Endothelial cell of umbilical vein (primary cell): Measurements from ENCODE around the gene SETD3. TPM values are rescaled to one million over a fixed set of nuclear protein-coding genes. Genes with fewer than 3 reads are reported as not detected.

Source experiments
- BruUV-seq: library from RNA; stranded (reverse); fragments of 400-500 nt; replicated peaks from 2 replicates; lab custom pipeline; 2021; lab: Mats Ljungman, UMichigan
- CTCF ChIA-PET: fragments of 300-600, 350-600 bp; sonication (Branson Sonifier 250); formaldehyde crosslinking; loops from one replicate; lab custom pipeline; 2021; ENCODE audit warnings: antibody characterized with exemption, inconsistent platforms; lab: Charles Lee
- POLR2A ChIA-PET: fragments of 300-600, 350-600 bp; sonication (Branson Sonifier 250); formaldehyde crosslinking; loops from one replicate; lab custom pipeline; 2021; ENCODE audit warnings: antibody characterized with exemption, inconsistent platforms; lab: Charles Lee
- DNase-seq: peaks from one replicate; pipeline ENCODE4 v3.0.0-alpha.2; 2011; ENCODE audit warnings: low read depth, low spot score
- FAIRE-seq: peaks from 2 replicates; lab custom pipeline; 2011; peaks lifted over from hg19 to GRCh38; lab: Jason Lieb, UNC
- H2AFZ ChIP-seq: 2 replicates; pipeline ENCODE4 v1.6.0; 2012; ENCODE audit warnings: low read depth, low read length, control low read depth, inconsistent platforms
- H3K27ac ChIP-seq: 2 replicates; pipeline ENCODE4 v1.5.1; 2011; ENCODE audit warnings: low read depth, mild to moderate bottlenecking, control low read depth, low read length, moderate library complexity; ENCODE audit not compliant: insufficient read depth
- H3K27me3 ChIP-seq, 2 experiments: 2 replicates each; pipeline versions ENCODE4 v1.6.0 to v1.6.1; 2011; ENCODE audit warnings: low read length in 2 of 2, mixed read lengths in 1 of 2; ENCODE audit not compliant: control insufficient read depth in 2 of 2, insufficient read depth in 2 of 2
- H3K36me3 ChIP-seq, 2 experiments: 2 replicates in 1 of 2; 3 replicates in 1 of 2; pipeline ENCODE4 v1.5.1; 2011; ENCODE audit warnings: low read length in 2 of 2, mild to moderate bottlenecking in 1 of 2, moderate library complexity in 1 of 2; ENCODE audit not compliant: control insufficient read depth in 2 of 2, insufficient read depth in 2 of 2; ENCODE audit errors: extremely low read depth in 1 of 2
- H3K4me1 ChIP-seq: 3 replicates; pipeline ENCODE4 v1.5.1; 2011; ENCODE audit warnings: mild to moderate bottlenecking, low read length; ENCODE audit not compliant: control insufficient read depth, insufficient read depth; ENCODE audit errors: extremely low read depth
- H3K4me2 ChIP-seq: 2 replicates; pipeline ENCODE4 v1.6.1; 2011; ENCODE audit warnings: low read length, control low read depth, mixed read lengths; ENCODE audit not compliant: insufficient read depth
- H3K4me3 ChIP-seq, 3 experiments: fragments of 200-600 bp in 1 of 3; sonication (generic), shearing (Covaris generic) in 1 of 3; replicated peaks in 1 of 3; 2 replicates each; pipeline ENCODE4 v1.5.1; 2011 to 2016; ENCODE audit warnings: control low read depth in 3 of 3, low read length in 3 of 3, mild to moderate bottlenecking in 2 of 3, inconsistent platforms in 1 of 3, low read depth in 1 of 3, moderate library complexity in 1 of 3; ENCODE audit not compliant: insufficient read depth in 1 of 3
- H3K79me2 ChIP-seq: 2 replicates; pipeline ENCODE4 v1.6.0; 2012; ENCODE audit warnings: low read length, inconsistent platforms; ENCODE audit not compliant: control insufficient read depth, insufficient read depth
- H3K9ac ChIP-seq: replicated peaks from 2 replicates; pipeline ENCODE3; 2011; ENCODE audit warnings: low read length, control low read depth; ENCODE audit not compliant: insufficient read depth; ENCODE audit errors: extremely low read depth
- H3K9me1 ChIP-seq: replicated peaks from 3 replicates; pipeline ENCODE4 v1.6.0; 2011; ENCODE audit warnings: mild to moderate bottlenecking, low read length; ENCODE audit not compliant: control insufficient read depth, insufficient read depth; ENCODE audit errors: extremely low read depth
- H3K9me3 ChIP-seq: replicated peaks from 2 replicates; pipeline ENCODE4 v1.5.1; 2012; ENCODE audit warnings: low read length, inconsistent platforms; ENCODE audit not compliant: control insufficient read depth, insufficient read depth
- H4K20me1 ChIP-seq: replicated peaks from 2 replicates; pipeline ENCODE3; 2011; ENCODE audit warnings: mild to moderate bottlenecking, low read length; ENCODE audit not compliant: control insufficient read depth, insufficient read depth; ENCODE audit errors: extremely low read depth
- FOS ChIP-seq: IDR thresholded peaks from 2 replicates; pipeline ENCODE4 v1.6.1; 2011; ENCODE audit warnings: mild to moderate bottlenecking, low read length, moderate library complexity, borderline replicate concordance; ENCODE audit not compliant: insufficient read depth
- GATA2 ChIP-seq: IDR thresholded peaks from 2 replicates; pipeline ENCODE4 v1.7.0; 2011; ENCODE audit warnings: low read depth, mild to moderate bottlenecking, moderate library complexity, mixed read lengths, low read length; ENCODE audit not compliant: insufficient read length, insufficient read depth
- JUN ChIP-seq: IDR thresholded peaks from 2 replicates; pipeline ENCODE4 v1.6.1; 2011; ENCODE audit warnings: borderline replicate concordance, low read depth; ENCODE audit not compliant: insufficient read length, insufficient read depth
- MYC ChIP-seq: IDR thresholded peaks from one replicate; pipeline ENCODE4 v1.6.1; 2011; ENCODE audit warnings: mild to moderate bottlenecking, low read depth, low read length
- POLR2A ChIP-seq: IDR thresholded peaks from 2 replicates; pipeline ENCODE4 v1.6.1; 2012; ENCODE audit warnings: low read depth, mild to moderate bottlenecking, control low read depth, low read length
- POLR2AphosphoS5 ChIP-seq: IDR thresholded peaks from 2 replicates; pipeline ENCODE4 v1.6.1; 2012; ENCODE audit warnings: low read depth, mild to moderate bottlenecking, control low read depth, low read length, moderate library complexity; ENCODE audit not compliant: insufficient read depth
- dilution Hi-C: fragments of 300-500 bp; cut with MboI; formaldehyde crosslinking; loops from one replicate; pipeline ENCODE4 v1.15.0; 2019; ENCODE audit warnings: low sequenced_read_pairs; ENCODE audit not compliant: extremely low pct_ligation_motif_present
- intact Hi-C: fragments of 100-400 bp; cut with micrococcal nuclease; formaldehyde crosslinking; loops from one replicate; pipeline ENCODE4 v1.10.0; 2022
- polyA plus RNA-seq, 4 experiments: library from polyadenylated mRNA; depleted of rRNA in 3 of 4; stranded (reverse) in 3 of 4; unstranded in 1 of 4; fragments of >200 nt; gene quantifications; 2 replicates each; pipeline versions ENCODE4 v1.2.1 to v1.2.3, GENCODE V29; 2011 to 2012; ENCODE audit warnings: missing spikeins in 1 of 4
- total RNA-seq: library from RNA; stranded (reverse); gene quantifications from 2 replicates; pipeline ENCODE4 v1.2.3, GENCODE V29; 2021
- TF ChIP-seq, protein P1 (sequence below): IDR thresholded peaks from 2 replicates; pipeline ENCODE4 v1.6.1; 2011; ENCODE audit not compliant: insufficient read depth, insufficient read length
- TF ChIP-seq, protein P2 (sequence below), 2 donors: IDR thresholded peaks; 1 replicate in 1 of 2; 2 replicates in 1 of 2; pipeline ENCODE4 v1.5.1; 2011; ENCODE audit warnings: low read length in 2 of 2, mild to moderate bottlenecking in 2 of 2, moderate library complexity in 2 of 2, control low read depth in 1 of 2, inconsistent platforms in 1 of 2, low read depth in 1 of 2; ENCODE audit not compliant: insufficient read depth in 1 of 2; ENCODE audit errors: extremely low read depth in 1 of 2

SETD3 gene
- total and polyA plus RNA-seq, 2 donors (not counting 3 experiments of a cell fraction or from before 2014, with no cell fraction given): 18.1 to 53.1 TPM

DNA sequence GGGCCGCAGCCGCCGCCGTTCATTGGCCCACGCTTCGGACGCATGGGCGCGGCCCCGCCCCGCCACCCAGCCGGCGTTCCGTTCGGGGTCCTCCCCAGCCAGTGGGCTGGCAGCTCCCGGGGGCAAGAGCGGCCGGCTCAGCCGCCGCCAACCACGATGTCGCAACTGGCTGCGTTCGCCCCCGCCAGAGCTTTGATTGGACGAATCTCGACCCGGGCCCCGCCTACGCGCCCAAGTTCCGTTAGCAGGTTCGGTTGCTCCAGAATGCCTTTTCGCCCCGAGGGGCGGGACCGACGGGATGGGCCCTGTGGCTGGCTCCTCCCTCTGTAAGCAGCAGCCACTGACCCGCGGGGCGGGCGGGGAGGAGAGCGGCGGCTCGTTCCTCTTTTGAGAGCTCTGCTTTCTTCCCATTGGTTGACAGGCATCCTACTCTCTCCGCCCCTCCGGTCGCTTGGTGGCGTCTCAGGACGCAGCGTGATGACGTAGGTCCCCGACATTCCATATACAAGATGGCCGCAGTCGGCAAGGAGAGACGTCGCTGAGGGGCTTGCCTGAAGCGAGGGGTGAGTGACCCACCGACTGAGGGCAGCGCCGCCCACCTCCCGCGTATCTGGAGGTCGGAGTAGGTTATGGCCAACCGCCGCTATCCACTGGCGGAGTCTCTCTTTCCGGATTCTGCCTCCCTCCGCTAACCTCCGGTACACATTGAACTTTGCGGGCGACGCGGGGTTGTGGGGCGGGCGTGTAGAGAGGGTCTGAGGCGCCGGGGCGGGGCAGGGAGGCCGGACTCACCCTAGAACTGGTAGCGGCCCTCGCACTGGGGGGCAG is 472 bp upstream of the SETD3 start, which contains the start of gene CCNK:
CCNK (plus strand) TSS at position 493 of the 828 bp plus-strand sequence. CDS start 11,269 bp downstream, outside the sequence.
- no TSS peak for BruUV-seq

More for the DNA sequence above, 472 bp upstream of the SETD3 start, which contains the start of gene CCNK:
- CTCF ChIA-PET: interaction anchor here (0.7 to 1.4 kb wide), 5 partner anchors 10 to 88 kb away, joined by 3 to 7 read pairs (median 4); no protein-coding TSS in a partner anchor
- Histone ChIP-seq H3K36me3 (no peaks in the 10 kb centered on the region), H3K9ac (peak within 1 kb of the TSS; percentile 87), H3K4me1 (peaks cover 23% of the 10 kb centered on the region), H3K4me3 (peak within 1 kb of the TSS; percentile 76 to 99 (median 86)), H2AFZ (peak within 1 kb of the TSS; percentile 67), H3K9me3 (no peaks in the 10 kb centered on the region), H3K79me2 (peaks cover 86% of the 10 kb centered on the region), H4K20me1 (peaks cover 14% of the 10 kb centered on the region), H3K27me3 (no peaks in the 10 kb centered on the region), H3K9me1 (no peaks in the 10 kb centered on the region), H3K27ac (peak within 1 kb of the TSS; percentile 66), H3K4me2 (peak within 1 kb of the TSS; percentile 95)
- peak; percentile 100 for DNase-seq
- POLR2A ChIA-PET: interaction anchor here (1.1 to 2.2 kb wide), 3 partner anchors 10 to 311 kb away, joined by 3 to 7 read pairs (median 4); no protein-coding TSS in a partner anchor
- intact Hi-C loops: loop anchor here (1.0 to 2.0 kb wide), 2 partner anchors 203 to 760 kb away; partner anchors contain the start of gene CYP46A1
- TF ChIP-seq POLR2A: peak; percentile 79
- TF ChIP-seq FOS: no peak
- no peak for TF ChIP-seq JUN
- TF ChIP-seq MYC: no peak
- TF ChIP-seq, protein P1, sequence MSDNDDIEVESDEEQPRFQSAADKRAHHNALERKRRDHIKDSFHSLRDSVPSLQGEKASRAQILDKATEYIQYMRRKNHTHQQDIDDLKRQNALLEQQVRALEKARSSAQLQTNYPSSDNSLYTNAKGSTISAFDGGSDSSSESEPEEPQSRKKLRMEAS: no peak
- TF ChIP-seq, protein P2, sequence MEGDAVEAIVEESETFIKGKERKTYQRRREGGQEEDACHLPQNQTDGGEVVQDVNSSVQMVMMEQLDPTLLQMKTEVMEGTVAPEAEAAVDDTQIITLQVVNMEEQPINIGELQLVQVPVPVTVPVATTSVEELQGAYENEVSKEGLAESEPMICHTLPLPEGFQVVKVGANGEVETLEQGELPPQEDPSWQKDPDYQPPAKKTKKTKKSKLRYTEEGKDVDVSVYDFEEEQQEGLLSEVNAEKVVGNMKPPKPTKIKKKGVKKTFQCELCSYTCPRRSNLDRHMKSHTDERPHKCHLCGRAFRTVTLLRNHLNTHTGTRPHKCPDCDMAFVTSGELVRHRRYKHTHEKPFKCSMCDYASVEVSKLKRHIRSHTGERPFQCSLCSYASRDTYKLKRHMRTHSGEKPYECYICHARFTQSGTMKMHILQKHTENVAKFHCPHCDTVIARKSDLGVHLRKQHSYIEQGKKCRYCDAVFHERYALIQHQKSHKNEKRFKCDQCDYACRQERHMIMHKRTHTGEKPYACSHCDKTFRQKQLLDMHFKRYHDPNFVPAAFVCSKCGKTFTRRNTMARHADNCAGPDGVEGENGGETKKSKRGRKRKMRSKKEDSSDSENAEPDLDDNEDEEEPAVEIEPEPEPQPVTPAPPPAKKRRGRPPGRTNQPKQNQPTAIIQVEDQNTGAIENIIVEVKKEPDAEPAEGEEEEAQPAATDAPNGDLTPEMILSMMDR (IDR thresholded peaks at IDR 0.05; ENCODE audit: extremely low read depth in 1 of 2, insufficient read depth in 1 of 2, low read depth in 1 of 2, low read length in 2 of 2): no peak
- TF ChIP-seq GATA2: no peak
- peak; percentile 72 for TF ChIP-seq POLR2AphosphoS5
- dilution Hi-C loops: no loop called here
- FAIRE-seq: peak; percentile 99
